ENCODE data around the gene TEKTIP1.

The TEKTIP1 gene

GRCh38 chr19:3524904-3525451 is 14.0 kb upstream of the TEKTIP1 start:
- Histone ChIP-seq H2AFZ (ENCODE audit: low read length) (no peak overlapping the region), H3K79me2 (ENCODE audit: insufficient read depth, low read length) (no peaks in the 10 kb centered on the region), H4K20me1 (ENCODE audit: insufficient read depth, low read length) (no peaks in the 10 kb centered on the region), H3K36me3 (ENCODE audit: insufficient read depth, low read length) (peaks cover 43% of the 10 kb centered on the region), H3K9ac (ENCODE audit: low read length) (no peak overlapping the region), H3K9me3 (ENCODE audit: low read length) (no peaks in the 10 kb centered on the region), H3K27ac (ENCODE audit: low read depth, low read length, poor library complexity, severe bottlenecking) (no peak overlapping the region), H3F3A (ENCODE audit: insufficient read depth, low read length) (no peaks in the 10 kb centered on the region), H3K27me3 (ENCODE audit: insufficient read depth, low read length) (no peaks in the 10 kb centered on the region), H3K9me2 (ENCODE audit: low read depth, low read length) (no peaks in the 10 kb centered on the region), H3K4me2 (ENCODE audit: low read length) (no peak overlapping the region), H3K4me1 (ENCODE audit: insufficient read depth, low read length, severe bottlenecking) (no peaks in the 10 kb centered on the region), H3K4me3 (ENCODE audit: low read depth, low read length, poor library complexity, severe bottlenecking) (no peak overlapping the region)
- no peak for TF ChIP-seq CTCF (IDR thresholded peaks at IDR 0.05; ENCODE audit: low read length)
- no peak for TF ChIP-seq EZH2 (IDR thresholded peaks at IDR 0.05; ENCODE audit: borderline replicate concordance, low read length)

DNA sequence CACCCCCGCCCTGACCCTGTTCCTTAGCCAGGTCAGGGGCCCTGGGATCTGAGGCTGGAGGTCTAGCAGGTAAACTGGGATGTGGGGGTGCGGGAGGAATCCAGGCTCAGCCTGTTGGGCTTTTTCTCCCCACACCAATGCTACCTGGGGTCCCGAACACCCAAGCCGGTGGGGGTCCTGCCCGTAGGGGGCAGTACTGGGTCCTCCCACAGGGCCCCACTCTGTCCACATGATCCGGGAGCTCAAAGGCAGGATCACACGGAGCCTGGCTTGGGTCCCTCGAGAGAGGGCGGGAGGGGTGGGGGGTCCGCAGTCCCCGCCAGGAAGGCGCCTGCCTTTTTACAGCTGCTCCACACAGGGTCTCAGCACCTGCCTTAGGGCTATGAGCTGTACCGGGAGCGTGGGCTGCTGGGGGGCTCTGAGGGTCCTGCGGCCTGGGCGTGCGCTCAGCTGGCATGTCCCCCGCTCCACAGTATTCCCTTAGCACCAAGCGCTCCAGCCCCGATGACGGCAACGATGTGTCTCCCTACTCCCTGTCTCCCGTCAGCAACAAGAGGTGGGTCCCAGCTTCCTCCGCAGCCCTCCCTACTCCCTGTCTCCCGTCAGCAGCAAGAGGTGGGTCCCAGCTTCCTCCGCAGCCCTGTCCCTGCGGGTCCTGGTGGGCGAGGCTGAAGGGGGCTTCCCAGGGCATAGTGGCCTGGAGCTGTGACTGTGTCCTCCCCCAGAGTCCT is 12.3 kb upstream of the TEKTIP1 start:
- Histone ChIP-seq H2AFZ (ENCODE audit: low read length) (no peak overlapping the region), H3K79me2 (ENCODE audit: insufficient read depth, low read length) (no peaks in the 10 kb centered on the region), H3K36me3 (ENCODE audit: insufficient read depth, low read length) (peaks cover 47% of the 10 kb centered on the region), H3K4me2 (ENCODE audit: low read length) (no peak overlapping the region), H3K4me1 (ENCODE audit: insufficient read depth, low read length, severe bottlenecking) (no peaks in the 10 kb centered on the region), H3K9me2 (ENCODE audit: low read depth, low read length) (no peaks in the 10 kb centered on the region), H3K27me3 (ENCODE audit: insufficient read depth, low read length) (no peaks in the 10 kb centered on the region), H3K9ac (ENCODE audit: low read length) (no peak overlapping the region), H3K9me3 (ENCODE audit: low read length) (no peaks in the 10 kb centered on the region), H4K20me1 (ENCODE audit: insufficient read depth, low read length) (no peaks in the 10 kb centered on the region), H3K27ac (ENCODE audit: low read depth, low read length, poor library complexity, severe bottlenecking) (no peak overlapping the region), H3F3A (ENCODE audit: insufficient read depth, low read length) (no peaks in the 10 kb centered on the region), H3K4me3 (ENCODE audit: low read depth, low read length, poor library complexity, severe bottlenecking) (no peak overlapping the region)
- TF ChIP-seq CTCF (IDR thresholded peaks at IDR 0.05; ENCODE audit: low read length) (peak; percentile 16; the same call in 1 of the 2 replicates), EZH2 (IDR thresholded peaks at IDR 0.05; ENCODE audit: borderline replicate concordance, low read length) (no peak)

DNA sequence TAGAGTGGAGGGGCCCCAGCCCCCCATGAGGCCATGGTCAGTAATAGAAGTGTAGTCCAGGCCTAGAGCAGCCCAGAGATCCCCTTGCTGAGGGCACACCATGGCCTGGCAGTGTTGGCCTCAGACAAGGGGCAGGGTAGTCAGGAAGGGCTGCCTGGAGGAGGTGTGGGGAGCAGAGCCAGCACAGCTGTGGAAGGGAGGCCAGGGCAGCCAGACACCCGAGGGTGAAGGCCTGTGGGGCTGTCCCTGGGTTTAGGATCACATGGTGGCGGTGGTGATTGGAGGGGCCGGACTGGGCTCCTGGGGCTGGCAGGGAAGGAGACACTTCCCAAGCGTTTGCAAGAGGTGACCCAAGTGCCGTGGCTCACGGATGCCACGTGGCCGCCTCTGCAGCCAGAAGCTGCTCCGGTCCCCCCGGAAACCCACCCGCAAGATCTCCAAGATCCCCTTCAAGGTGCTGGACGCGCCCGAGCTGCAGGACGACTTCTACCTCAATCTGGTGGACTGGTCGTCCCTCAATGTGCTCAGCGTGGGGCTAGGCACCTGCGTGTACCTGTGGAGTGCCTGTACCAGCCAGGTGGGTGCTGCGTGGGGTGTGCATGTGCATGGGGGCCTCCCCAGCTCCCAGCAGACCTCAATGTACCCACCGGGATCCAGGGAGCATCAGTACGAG is 11.6 kb upstream of the TEKTIP1 start:
- Histone ChIP-seq H4K20me1 (ENCODE audit: insufficient read depth, low read length) (no peaks in the 10 kb centered on the region), H3K36me3 (ENCODE audit: insufficient read depth, low read length) (peaks cover 53% of the 10 kb centered on the region)

More for the DNA sequence above, 11.6 kb upstream of the TEKTIP1 start:
- Histone ChIP-seq H3F3A (ENCODE audit: insufficient read depth, low read length) (no peaks in the 10 kb centered on the region), H3K9ac (ENCODE audit: low read length) (no peak overlapping the region), H3K9me2 (ENCODE audit: low read depth, low read length) (no peaks in the 10 kb centered on the region), H3K27ac (ENCODE audit: low read depth, low read length, poor library complexity, severe bottlenecking) (no peak overlapping the region), H3K4me3 (ENCODE audit: low read depth, low read length, poor library complexity, severe bottlenecking) (no peak overlapping the region), H3K27me3 (ENCODE audit: insufficient read depth, low read length) (no peaks in the 10 kb centered on the region), H3K4me2 (ENCODE audit: low read length) (no peak overlapping the region), H2AFZ (ENCODE audit: low read length) (no peak overlapping the region), H3K4me1 (ENCODE audit: insufficient read depth, low read length, severe bottlenecking) (no peaks in the 10 kb centered on the region), H3K79me2 (ENCODE audit: insufficient read depth, low read length) (no peaks in the 10 kb centered on the region), H3K9me3 (ENCODE audit: low read length) (no peaks in the 10 kb centered on the region)
- TF ChIP-seq EZH2 (IDR thresholded peaks at IDR 0.05; ENCODE audit: borderline replicate concordance, low read length) (no peak), CTCF (IDR thresholded peaks at IDR 0.05; ENCODE audit: low read length) (no peak)
